HT-29 (cell line): ENCODE measurements around the gene TIPARP. TPM values are rescaled to one million over a fixed set of nuclear protein-coding genes. Genes with fewer than 3 reads are reported as not detected.
"Not testable (repeated sequence)": the region's sequence is repeated elsewhere in the genome, so short reads cannot be mapped to it uniquely, and the experiment has no call there.

Experiments
- DNase-seq: peaks from one replicate; pipeline ENCODE4 v3.0.0-alpha.2; 2015; ENCODE audit warnings: low spot score
- total RNA-seq: library from RNA; depleted of rRNA; stranded (reverse); fragments of >200 nt; shearing (Covaris generic); gene quantifications from 2 replicates; pipeline ENCODE4 v1.2.3, GENCODE V29; 2014

The TIPARP gene
- total RNA-seq, 1 experiment from 2014 or later = 66.6 TPM

- DNase-seq = no peak
Measured at GRCh38 chr3:156648086-156648485, 26.3 kb upstream of the TIPARP start.

- no peak for DNase-seq
Measured at GRCh38 chr3:156649681-156650080, 24.7 kb upstream of the TIPARP start.

GRCh38 chr3:156652661-156653060 lies 21.7 kb upstream of the TIPARP start:
- DNase-seq = not testable (repeated sequence)

- no peak for DNase-seq
Measured at GRCh38 chr3:156654834-156655233, 19.6 kb upstream of the TIPARP start.

GRCh38 chr3:156655819-156656550 lies 18.4 kb upstream of the TIPARP start:
- no peak for DNase-seq

- no peak for DNase-seq
Measured at GRCh38 chr3:156657440-156657839, 16.9 kb upstream of the TIPARP start.

GRCh38 chr3:156657862-156658731 lies 16.3 kb upstream of the TIPARP start:
- peak; percentile 24 for DNase-seq

GRCh38 chr3:156658732-156659090 lies 15.7 kb upstream of the TIPARP start:
- DNase-seq = no peak

- no peak for DNase-seq
Measured at GRCh38 chr3:156659260-156659659, 15.1 kb upstream of the TIPARP start.

GRCh38 chr3:156661155-156661554 lies 13.2 kb upstream of the TIPARP start:
- DNase-seq = no peak

GRCh38 chr3:156664011-156664830 lies 10.2 kb upstream of the TIPARP start:
- DNase-seq = no peak

GRCh38 chr3:156664831-156665178 lies 9.6 kb upstream of the TIPARP start:
- no peak for DNase-seq

GRCh38 chr3:156665291-156665690 lies 9.1 kb upstream of the TIPARP start:
- no peak for DNase-seq

- DNase-seq = no peak
Measured at GRCh38 chr3:156666073-156666472, 8.3 kb upstream of the TIPARP start.

- peak; percentile 25 for DNase-seq
Measured at GRCh38 chr3:156668073-156668763, 6.2 kb upstream of the TIPARP start.

- DNase-seq = no peak
Measured at GRCh38 chr3:156670077-156670476, 4.3 kb upstream of the TIPARP start.

- DNase-seq = no peak
Measured at GRCh38 chr3:156670652-156671051, 3.7 kb upstream of the TIPARP start.

- DNase-seq = no peak
Measured at GRCh38 chr3:156673732-156674045, 701 bp upstream of the TIPARP start.

- DNase-seq = peak; percentile 67
Measured at GRCh38 chr3:156674911-156675829, 780 bp downstream of the TIPARP start.
